Thyroid gland (tissue), 4 donors: ENCODE results near the gene FBXO27. TPM values are rescaled to one million over a fixed set of nuclear protein-coding genes. Genes with fewer than 3 reads are reported as not detected.

ENCODE experiments used
- DNase-seq, 2 donors: peaks; one replicate each; pipeline ENCODE4 v3.0.0-alpha.2; 2019
- H3K27ac ChIP-seq, 3 donors: fragments of 200-600 bp; sonication (generic); 1 replicate in 2 of 3; 2 replicates in 1 of 3; pipeline ENCODE4 v1.5.1; 2016 to 2019; ENCODE audit warnings: mild to moderate bottlenecking in 1 of 3, moderate library complexity in 1 of 3
- H3K27me3 ChIP-seq: fragments of 200-600 bp; sonication (generic); one replicate; pipeline ENCODE4 v1.5.1; 2019
- H3K36me3 ChIP-seq, 2 donors: fragments of 200-600 bp; sonication (generic); one replicate each; pipeline ENCODE4 v1.5.1; 2016 to 2019
- H3K4me1 ChIP-seq, 2 donors: fragments of 200-600 bp; sonication (generic); one replicate each; pipeline ENCODE4 v1.5.1; 2017 to 2019
- H3K4me3 ChIP-seq, 3 donors: fragments of 200-600 bp; sonication (generic); replicated peaks in 1 of 3; 1 replicate in 2 of 3; 2 replicates in 1 of 3; pipeline ENCODE4 v1.5.1; 2016; ENCODE audit warnings: mild to moderate bottlenecking in 1 of 3
- H3K9me3 ChIP-seq: fragments of 200-600 bp; sonication (generic); one replicate; pipeline ENCODE4 v1.5.1; 2017
- CTCF ChIP-seq, 6 experiments: fragments of 200-600 bp in 3 of 6; fragments of 450-650 bp in 3 of 6; sonication (generic) in 3 of 6; IDR thresholded peaks; one replicate each; pipeline ENCODE4 v1.5.1; 2016 to 2019; ENCODE audit warnings: antibody characterized with exemption in 6 of 6, mild to moderate bottlenecking in 2 of 6, inconsistent platforms in 1 of 6, moderate library complexity in 1 of 6
- POLR2A ChIP-seq, 2 donors: fragments of 450-650 bp; IDR thresholded peaks; one replicate each; pipeline ENCODE4 v1.6.1; 2017; ENCODE audit warnings: antibody characterized with exemption in 2 of 2, mild to moderate bottlenecking in 2 of 2, moderate library complexity in 1 of 2
- WGBS, 2 donors: methylation state at CpG; one replicate each; pipeline ENCODE4 v1.1.5; 2017; 5-methylcytosine and 5-hydroxymethylcytosine counted together
- intact Hi-C: fragments of 100-400 bp; cut with DNase I; formaldehyde crosslinking; loops from one replicate; pipeline ENCODE4 v1.15.1; 2023
- total RNA-seq, 4 donors: library from RNA; depleted of rRNA; stranded (reverse); fragments of >200 nt; gene quantifications; one replicate each; pipeline ENCODE4 v1.2.3, GENCODE V29; 2016

FBXO27 gene
- total RNA-seq, 4 donors from 2014 or later = 0.24 to 5.0 (median 3.0) TPM

- H3K4me3 ChIP-seq = no peak overlapping the region
- H3K4me1 ChIP-seq = no peaks in the 10 kb centered on the region
- H3K27ac ChIP-seq = no peak overlapping the region
- no peaks in the 10 kb centered on the region for H3K27me3 ChIP-seq
- intact Hi-C loops = no loop called here
- no peak for DNase-seq
- WGBS, 2 donors = 85 to 88% methylated on average over 4 of the region's 4 CpGs
- no peaks in the 10 kb centered on the region for H3K36me3 ChIP-seq
- H3K9me3 ChIP-seq = no peaks in the 10 kb centered on the region
- TF ChIP-seq POLR2A (IDR thresholded peaks at IDR 0.05) = no peak
These were observed 14.7 kb downstream of the FBXO27 start for GRCh38 chr19:39017646-39018045.

DNA sequence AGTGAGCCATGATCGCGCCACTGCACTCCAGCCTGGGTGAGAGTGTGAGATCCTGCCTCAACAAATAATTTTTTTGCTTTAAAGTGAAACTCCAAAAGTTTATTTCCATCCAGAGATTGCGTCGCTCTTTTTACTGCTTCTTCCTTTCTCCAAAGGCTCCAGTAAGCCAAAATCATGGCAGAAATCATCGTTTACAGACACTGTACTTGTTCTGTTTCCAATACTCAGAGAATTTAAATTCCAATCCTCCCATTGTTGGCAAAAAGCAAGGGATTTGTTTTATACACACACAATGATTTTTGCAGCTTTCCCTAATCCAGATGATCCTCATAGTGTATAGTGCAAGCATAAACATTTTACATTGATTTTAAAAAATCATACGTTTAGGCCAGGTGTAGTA, 15.3 kb downstream of the FBXO27 start:
- no peak for DNase-seq
- Histone ChIP-seq H3K27me3 (no peaks in the 10 kb centered on the region), H3K4me1 (no peaks in the 10 kb centered on the region), H3K4me3 (no peak overlapping the region), H3K27ac (no peak overlapping the region), H3K9me3 (no peaks in the 10 kb centered on the region), H3K36me3 (no peaks in the 10 kb centered on the region)
- WGBS, 2 donors = 79 to 81% methylated on average over 6 of the region's 6 CpGs
- TF ChIP-seq CTCF (IDR thresholded peaks at IDR 0.05) (no peak), POLR2A (IDR thresholded peaks at IDR 0.05) (no peak)
- intact Hi-C loops = no loop called here

DNA sequence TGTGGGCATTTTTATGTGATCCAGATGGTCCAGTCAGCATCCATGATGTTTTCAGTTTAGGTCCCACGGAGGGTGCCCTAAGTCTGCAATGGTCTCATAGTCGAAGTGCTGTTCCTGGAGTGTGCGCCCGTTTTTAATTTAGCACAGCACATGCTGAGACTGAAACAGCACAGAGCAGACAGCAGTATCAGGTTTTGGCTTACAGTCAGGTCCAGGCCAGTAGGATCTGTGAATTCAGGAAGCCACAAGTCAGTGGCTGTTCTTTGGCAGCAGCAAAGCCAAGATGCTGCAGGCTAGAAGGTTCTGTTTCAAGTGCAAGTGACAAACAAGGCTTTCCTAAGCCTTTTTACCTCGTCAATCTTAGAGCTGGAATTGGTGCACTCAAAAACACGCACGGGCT, 18.3 kb downstream of the FBXO27 start:
- Histone ChIP-seq H3K4me1 (no peaks in the 10 kb centered on the region), H3K27me3 (no peaks in the 10 kb centered on the region), H3K9me3 (no peaks in the 10 kb centered on the region), H3K27ac (no peak overlapping the region), H3K4me3 (no peak overlapping the region), H3K36me3 (no peaks in the 10 kb centered on the region)
- 88 to 89% methylated on average over 7 of the region's 7 CpGs for WGBS, 2 donors
- TF ChIP-seq POLR2A (IDR thresholded peaks at IDR 0.05) (no peak), CTCF (IDR thresholded peaks at IDR 0.05) (no peak)
- intact Hi-C loops = no loop called here
- no peak for DNase-seq

DNA sequence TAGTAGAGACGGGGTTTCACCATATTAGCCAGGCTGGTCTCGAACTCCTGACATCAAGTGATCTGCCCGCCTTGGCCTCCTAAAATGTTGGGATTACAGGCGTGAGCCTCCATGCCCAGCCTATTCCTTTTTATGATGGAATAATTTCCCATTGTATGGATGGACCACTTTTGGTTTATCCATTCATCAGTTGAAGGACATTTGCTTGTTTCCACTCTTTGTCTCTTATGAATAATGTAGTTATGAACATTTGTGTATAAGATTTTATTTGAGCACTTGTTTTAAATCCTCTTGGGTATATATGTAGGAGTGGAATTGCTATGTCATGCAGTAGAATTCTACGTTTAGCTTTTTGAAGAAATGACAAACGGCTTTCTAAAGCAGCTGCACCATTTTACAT, 23.3 kb downstream of the FBXO27 start:
- intact Hi-C loops = no loop called here
- H3K27ac ChIP-seq = no peak overlapping the region
- H3K36me3 ChIP-seq = no peaks in the 10 kb centered on the region
- no peaks in the 10 kb centered on the region for H3K4me1 ChIP-seq
- H3K4me3 ChIP-seq = no peak overlapping the region
- 91 to 92% methylated on average over 6 of the region's 6 CpGs for WGBS, 2 donors
- no peaks in the 10 kb centered on the region for H3K27me3 ChIP-seq
- no peaks in the 10 kb centered on the region for H3K9me3 ChIP-seq
- no peak for DNase-seq
- no peak for TF ChIP-seq CTCF (IDR thresholded peaks at IDR 0.05)
- no peak for TF ChIP-seq POLR2A (IDR thresholded peaks at IDR 0.05)

GRCh38 chr19:39008137-39008536, 24.2 kb downstream of the FBXO27 start:
- Histone ChIP-seq H3K4me3 (no peak overlapping the region), H3K4me1 (no peaks in the 10 kb centered on the region), H3K27ac (no peak overlapping the region), H3K36me3 (no peaks in the 10 kb centered on the region), H3K27me3 (no peaks in the 10 kb centered on the region), H3K9me3 (no peaks in the 10 kb centered on the region)
- TF ChIP-seq CTCF (IDR thresholded peaks at IDR 0.05) = no peak
- TF ChIP-seq POLR2A (IDR thresholded peaks at IDR 0.05) = no peak
- intact Hi-C loops = no loop called here
- DNase-seq = no peak
- WGBS, 2 donors = 93 to 95% methylated on average over 6 of the region's 6 CpGs

DNA sequence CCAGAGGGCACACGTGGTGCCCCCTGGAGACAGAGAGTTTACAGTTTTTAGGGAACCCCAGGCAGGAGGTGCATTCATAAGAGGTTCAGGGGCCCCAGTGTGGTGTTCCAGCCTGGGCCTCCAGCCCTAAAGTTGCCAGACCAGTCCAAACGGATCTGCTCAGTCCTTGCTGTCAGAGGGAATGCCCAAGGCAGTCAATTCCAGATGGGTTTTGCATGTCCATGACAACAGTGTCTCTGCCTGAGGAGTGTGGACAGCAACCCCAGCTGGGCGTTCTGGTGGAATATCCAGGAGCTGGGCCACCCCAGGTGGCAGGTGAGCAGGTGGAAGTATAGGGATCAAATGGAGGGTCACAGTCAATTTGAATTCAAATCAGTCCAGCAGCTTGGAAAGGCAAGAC, 25.3 kb downstream of the FBXO27 start:
- no peak for TF ChIP-seq POLR2A (IDR thresholded peaks at IDR 0.05)
- no peak for TF ChIP-seq CTCF (IDR thresholded peaks at IDR 0.05)
- Histone ChIP-seq H3K27ac (no peak overlapping the region), H3K4me3 (no peak overlapping the region), H3K36me3 (no peaks in the 10 kb centered on the region), H3K9me3 (no peaks in the 10 kb centered on the region), H3K4me1 (no peaks in the 10 kb centered on the region), H3K27me3 (no peaks in the 10 kb centered on the region)
- intact Hi-C loops = no loop called here
- 24 to 32% methylated on average over 3 of the region's 3 CpGs for WGBS, 2 donors
- DNase-seq = no peak
